ENCODE results near the gene HCLS1. TPM values are rescaled to one million over a fixed set of nuclear protein-coding genes. Genes with fewer than 3 reads are reported as not detected.

The HCLS1 gene
- total RNA-seq, 4 donors from 2014 or later = 6.6 to 15.3 (median 7.8) TPM

- in situ Hi-C loops (cut with MboI; ENCODE audit: low sequenced_read_pairs in 4 of 4) = no loop called here
- ATAC-seq = no peak
These were observed 39.2 kb downstream of the HCLS1 start for GRCh38 chr3:121621491-121621890.

GRCh38 chr3:121619691-121620090, 41.0 kb downstream of the HCLS1 start:
- ATAC-seq = no peak
- no peaks in the 10 kb centered on the region for H3K9me3 ChIP-seq
- H3K27ac ChIP-seq = peak overlapping the region in 2 of 4 donors; percentile 25 to 72
- peaks cover 7 to 13% of the 10 kb centered on the region in 2 donors for H3K4me1 ChIP-seq
- in situ Hi-C loops (cut with MboI; ENCODE audit: low sequenced_read_pairs in 4 of 4) (no loop called here), intact Hi-C loops (cut with DNase I; ENCODE audit: low total_unique reads) (no loop called here)
- H3K36me3 ChIP-seq = peaks cover 0 to 7% of the 10 kb centered on the region in 2 donors
- DNase-seq = no peak
- no peaks in the 10 kb centered on the region for H3K27me3 ChIP-seq
- no peak for TF ChIP-seq POLR2A (IDR thresholded peaks at IDR 0.05)
- TF ChIP-seq, protein P1, sequence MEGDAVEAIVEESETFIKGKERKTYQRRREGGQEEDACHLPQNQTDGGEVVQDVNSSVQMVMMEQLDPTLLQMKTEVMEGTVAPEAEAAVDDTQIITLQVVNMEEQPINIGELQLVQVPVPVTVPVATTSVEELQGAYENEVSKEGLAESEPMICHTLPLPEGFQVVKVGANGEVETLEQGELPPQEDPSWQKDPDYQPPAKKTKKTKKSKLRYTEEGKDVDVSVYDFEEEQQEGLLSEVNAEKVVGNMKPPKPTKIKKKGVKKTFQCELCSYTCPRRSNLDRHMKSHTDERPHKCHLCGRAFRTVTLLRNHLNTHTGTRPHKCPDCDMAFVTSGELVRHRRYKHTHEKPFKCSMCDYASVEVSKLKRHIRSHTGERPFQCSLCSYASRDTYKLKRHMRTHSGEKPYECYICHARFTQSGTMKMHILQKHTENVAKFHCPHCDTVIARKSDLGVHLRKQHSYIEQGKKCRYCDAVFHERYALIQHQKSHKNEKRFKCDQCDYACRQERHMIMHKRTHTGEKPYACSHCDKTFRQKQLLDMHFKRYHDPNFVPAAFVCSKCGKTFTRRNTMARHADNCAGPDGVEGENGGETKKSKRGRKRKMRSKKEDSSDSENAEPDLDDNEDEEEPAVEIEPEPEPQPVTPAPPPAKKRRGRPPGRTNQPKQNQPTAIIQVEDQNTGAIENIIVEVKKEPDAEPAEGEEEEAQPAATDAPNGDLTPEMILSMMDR (IDR thresholded peaks at IDR 0.05 in 4 of 5, conservative IDR thresholded peaks at IDR 0.05 in 1 of 5) = no peak
- no peak overlapping the region for H3K4me3 ChIP-seq

More at GRCh38 chr3:121621491-121621890, 39.2 kb downstream of the HCLS1 start:
- Histone ChIP-seq H3K9me3 (no peaks in the 10 kb centered on the region), H3K27ac (peak overlapping the region in 1 of 4 donors; percentile 55), H3K27me3 (no peaks in the 10 kb centered on the region), H3K36me3 (peaks cover 0 to 7% of the 10 kb centered on the region in 2 donors), H3K4me1 (peaks cover 13 to 20% of the 10 kb centered on the region in 2 donors), H3K4me3 (no peak overlapping the region)
- TF ChIP-seq POLR2A (IDR thresholded peaks at IDR 0.05) = no peak
- TF ChIP-seq, protein P1 (IDR thresholded peaks at IDR 0.05 in 4 of 5, conservative IDR thresholded peaks at IDR 0.05 in 1 of 5) = no peak
- no peak for DNase-seq
- intact Hi-C loops (cut with DNase I; ENCODE audit: low total_unique reads) = no loop called here

DNA sequence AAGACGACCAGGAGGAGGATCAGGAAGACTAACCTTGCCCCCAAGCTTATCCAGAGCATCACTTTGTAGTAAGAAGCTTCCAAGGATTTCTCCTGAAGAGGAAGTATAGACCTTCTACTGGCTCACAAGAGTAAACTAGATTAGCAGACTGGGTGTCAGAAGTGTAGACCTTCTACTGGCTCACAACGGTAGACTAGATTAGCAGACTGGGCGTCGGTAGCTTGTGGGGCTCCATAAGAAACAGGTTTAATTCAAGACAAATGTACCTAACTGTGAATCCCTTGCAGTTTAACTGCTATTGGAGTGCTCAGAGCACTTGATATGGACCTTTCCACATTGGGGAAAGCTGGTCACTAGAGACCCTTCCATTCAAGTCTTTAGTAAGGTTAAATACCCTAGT, 54.6 kb downstream of the HCLS1 start:
- Histone ChIP-seq H3K36me3 (peaks cover 0 to 3% of the 10 kb centered on the region in 2 donors), H3K27ac (peak overlapping the region in 3 of 4 donors; percentile 32 to 94 (median 35)), H3K27me3 (no peaks in the 10 kb centered on the region), H3K4me3 (no peak overlapping the region), H3K4me1 (peaks cover 31 to 39% of the 10 kb centered on the region in 2 donors), H3K9me3 (no peaks in the 10 kb centered on the region)
- in situ Hi-C loops (cut with MboI; ENCODE audit: low sequenced_read_pairs in 4 of 4) (no loop called here), intact Hi-C loops (cut with DNase I; ENCODE audit: low total_unique reads) (no loop called here)
- DNase-seq = no peak
- ATAC-seq = no peak
- TF ChIP-seq POLR2A (IDR thresholded peaks at IDR 0.05) = no peak
- TF ChIP-seq, protein P1 (IDR thresholded peaks at IDR 0.05 in 4 of 5, conservative IDR thresholded peaks at IDR 0.05 in 1 of 5) = no peak

- DNase-seq = no peak
- no peak overlapping the region for H3K4me3 ChIP-seq
- H3K4me1 ChIP-seq = peaks cover 43 to 48% of the 10 kb centered on the region in 2 donors
- no peaks in the 10 kb centered on the region for H3K36me3 ChIP-seq
- H3K27me3 ChIP-seq = no peaks in the 10 kb centered on the region
- intact Hi-C loops (cut with DNase I; ENCODE audit: low total_unique reads) = no loop called here
- TF ChIP-seq, protein P1 (IDR thresholded peaks at IDR 0.05 in 4 of 5, conservative IDR thresholded peaks at IDR 0.05 in 1 of 5) = no peak
- TF ChIP-seq POLR2A (IDR thresholded peaks at IDR 0.05) = no peak
- in situ Hi-C loops (cut with MboI; ENCODE audit: low sequenced_read_pairs in 4 of 4) = no loop called here
- peak overlapping the region in 3 of 4 donors; percentile 25 to 94 (median 35) for H3K27ac ChIP-seq
- H3K9me3 ChIP-seq = no peaks in the 10 kb centered on the region
- no peak for ATAC-seq
These were observed 55.9 kb downstream of the HCLS1 start for GRCh38 chr3:121604759-121605158.
